Astrocyte (in vitro differentiated cells and primary cell): Measurements from ENCODE around the gene TMC8.

ENCODE experiments used
- EZH2 ChIP-seq: IDR thresholded peaks from 2 replicates; pipeline ENCODE4 v1.6.1; 2012; ENCODE audit warnings: mild to moderate bottlenecking, low read length, inconsistent platforms; ENCODE audit not compliant: insufficient read depth
- TF ChIP-seq, protein P1 (sequence below): IDR thresholded peaks from 2 replicates; pipeline ENCODE4 v1.5.1; 2011; ENCODE audit warnings: low read depth, mild to moderate bottlenecking, inconsistent platforms, low read length, moderate library complexity; ENCODE audit not compliant: insufficient read depth

DNA sequence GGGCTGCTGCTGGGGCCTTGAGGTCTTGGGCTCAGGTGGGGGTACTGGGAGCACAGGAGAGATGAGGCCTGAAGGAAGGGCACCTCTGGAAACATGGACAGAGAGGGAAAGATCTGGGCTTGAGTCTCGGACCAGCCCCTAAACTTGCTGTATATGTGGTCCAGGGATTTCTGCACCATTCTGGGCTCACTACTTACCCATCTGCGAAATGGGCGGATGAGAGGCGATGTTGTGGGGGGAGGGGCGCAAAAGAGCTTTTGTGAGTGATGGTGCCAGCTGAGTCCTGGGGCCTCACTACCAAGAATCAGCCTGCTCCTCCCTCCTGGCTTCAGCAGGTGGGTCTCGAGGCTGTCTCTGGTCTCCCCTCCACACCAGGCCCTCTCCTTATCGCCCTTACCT, 15.9 kb downstream of the TMC8 start:
- TF ChIP-seq, protein P1, sequence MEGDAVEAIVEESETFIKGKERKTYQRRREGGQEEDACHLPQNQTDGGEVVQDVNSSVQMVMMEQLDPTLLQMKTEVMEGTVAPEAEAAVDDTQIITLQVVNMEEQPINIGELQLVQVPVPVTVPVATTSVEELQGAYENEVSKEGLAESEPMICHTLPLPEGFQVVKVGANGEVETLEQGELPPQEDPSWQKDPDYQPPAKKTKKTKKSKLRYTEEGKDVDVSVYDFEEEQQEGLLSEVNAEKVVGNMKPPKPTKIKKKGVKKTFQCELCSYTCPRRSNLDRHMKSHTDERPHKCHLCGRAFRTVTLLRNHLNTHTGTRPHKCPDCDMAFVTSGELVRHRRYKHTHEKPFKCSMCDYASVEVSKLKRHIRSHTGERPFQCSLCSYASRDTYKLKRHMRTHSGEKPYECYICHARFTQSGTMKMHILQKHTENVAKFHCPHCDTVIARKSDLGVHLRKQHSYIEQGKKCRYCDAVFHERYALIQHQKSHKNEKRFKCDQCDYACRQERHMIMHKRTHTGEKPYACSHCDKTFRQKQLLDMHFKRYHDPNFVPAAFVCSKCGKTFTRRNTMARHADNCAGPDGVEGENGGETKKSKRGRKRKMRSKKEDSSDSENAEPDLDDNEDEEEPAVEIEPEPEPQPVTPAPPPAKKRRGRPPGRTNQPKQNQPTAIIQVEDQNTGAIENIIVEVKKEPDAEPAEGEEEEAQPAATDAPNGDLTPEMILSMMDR = no peak
- TF ChIP-seq EZH2 = no peak
